Ascending aorta (tissue), 2 donors: ENCODE measurements around the gene ACBD6. TPM values are rescaled to one million over a fixed set of nuclear protein-coding genes. Genes with fewer than 3 reads are reported as not detected.

Experiments used
- DNase-seq, 2 donors: peaks; one replicate each; pipeline ENCODE4 v3.0.0-alpha.2; 2019; ENCODE audit warnings: low spot score in 2 of 2
- H3K27ac ChIP-seq, 2 donors: fragments of 200-600 bp; sonication (generic); one replicate each; pipeline ENCODE4 v1.5.1; 2016 to 2017; ENCODE audit warnings: mild to moderate bottlenecking in 1 of 2
- H3K27me3 ChIP-seq: fragments of 200-600 bp; sonication (generic); one replicate; pipeline ENCODE4 v1.5.1; 2017
- H3K36me3 ChIP-seq, 2 donors: fragments of 200-600 bp; sonication (generic); one replicate each; pipeline ENCODE4 v1.5.1; 2016
- H3K4me1 ChIP-seq, 2 donors: fragments of 200-600 bp; sonication (generic); one replicate each; pipeline ENCODE4 v1.5.1; 2016 to 2017; ENCODE audit warnings: mild to moderate bottlenecking in 1 of 2
- H3K4me3 ChIP-seq, 2 donors: fragments of 200-600 bp; sonication (generic); one replicate each; pipeline ENCODE4 v1.5.1; 2016 to 2017; ENCODE audit warnings: mild to moderate bottlenecking in 1 of 2
- H3K9me3 ChIP-seq, 2 donors: fragments of 200-600 bp; sonication (generic); one replicate each; pipeline ENCODE4 v1.5.1; 2016
- CTCF ChIP-seq, 3 experiments: fragments of 200-600 bp in 2 of 3; fragments of 450-650 bp in 1 of 3; sonication (generic) in 2 of 3; IDR thresholded peaks; one replicate each; pipeline ENCODE4 v1.5.1; 2016 to 2019; ENCODE audit warnings: antibody characterized with exemption in 3 of 3, mild to moderate bottlenecking in 1 of 3, moderate library complexity in 1 of 3
- intact Hi-C: fragments of 100-400 bp; cut with DNase I; formaldehyde crosslinking; loops from one replicate; pipeline ENCODE4 v1.15.1; 2023
- total RNA-seq: library from RNA; depleted of rRNA; stranded (reverse); fragments of >200 nt; gene quantifications from one replicate; pipeline ENCODE4 v1.1.0, GENCODE V29; 2016

Gene ACBD6
- total RNA-seq, 1 donor from 2014 or later: 67.7 TPM

- Histone ChIP-seq H3K9me3 (no peaks in the 10 kb centered on the region), H3K4me3 (no peak overlapping the region), H3K27ac (no peak overlapping the region), H3K36me3 (no peaks in the 10 kb centered on the region), H3K4me1 (no peaks in the 10 kb centered on the region), H3K27me3 (peaks cover 9% of the 10 kb centered on the region)
- DNase-seq: no peak
- intact Hi-C loops: no loop called here
- TF ChIP-seq CTCF (IDR thresholded peaks at IDR 0.05): no peak
Observed at GRCh38 chr1:180259431-180260338, 242.7 kb downstream of the ACBD6 start.

- peaks cover 10% of the 10 kb centered on the region for H3K27me3 ChIP-seq
- no peaks in the 10 kb centered on the region for H3K36me3 ChIP-seq
- H3K27ac ChIP-seq: no peak overlapping the region
- H3K9me3 ChIP-seq: no peaks in the 10 kb centered on the region
- DNase-seq: no peak
- no peak for TF ChIP-seq CTCF (IDR thresholded peaks at IDR 0.05)
- intact Hi-C loops: no loop called here
- no peak overlapping the region for H3K4me3 ChIP-seq
- no peaks in the 10 kb centered on the region for H3K4me1 ChIP-seq
Observed at GRCh38 chr1:180258935-180259334, 243.4 kb downstream of the ACBD6 start.

GRCh38 chr1:180258290-180258689 is 244.1 kb downstream of the ACBD6 start:
- no peak for DNase-seq
- Histone ChIP-seq H3K9me3 (no peaks in the 10 kb centered on the region), H3K36me3 (no peaks in the 10 kb centered on the region), H3K27ac (no peak overlapping the region), H3K27me3 (peaks cover 10% of the 10 kb centered on the region), H3K4me1 (no peaks in the 10 kb centered on the region), H3K4me3 (no peak overlapping the region)
- intact Hi-C loops: no loop called here
- no peak for TF ChIP-seq CTCF (IDR thresholded peaks at IDR 0.05)

- H3K27ac ChIP-seq: no peak overlapping the region
- DNase-seq: no peak
- no peaks in the 10 kb centered on the region for H3K9me3 ChIP-seq
- intact Hi-C loops: no loop called here
- no peak for TF ChIP-seq CTCF (IDR thresholded peaks at IDR 0.05)
- H3K4me1 ChIP-seq: no peaks in the 10 kb centered on the region
- no peaks in the 10 kb centered on the region for H3K36me3 ChIP-seq
- peaks cover 10% of the 10 kb centered on the region for H3K27me3 ChIP-seq
- H3K4me3 ChIP-seq: no peak overlapping the region
Observed at GRCh38 chr1:180257486-180257885, 244.9 kb downstream of the ACBD6 start.

GRCh38 chr1:180257028-180257386 is 245.4 kb downstream of the ACBD6 start:
- Histone ChIP-seq H3K9me3 (no peaks in the 10 kb centered on the region), H3K4me1 (no peaks in the 10 kb centered on the region), H3K36me3 (no peaks in the 10 kb centered on the region), H3K4me3 (no peak overlapping the region), H3K27me3 (peaks cover 10% of the 10 kb centered on the region), H3K27ac (no peak overlapping the region)
- no peak for TF ChIP-seq CTCF (IDR thresholded peaks at IDR 0.05)
- DNase-seq: no peak
- intact Hi-C loops: no loop called here
